T-cell (primary cell): ENCODE results near the gene TTLL10. TPM values are rescaled to one million over a fixed set of nuclear protein-coding genes. Genes with fewer than 3 reads are reported as not detected.

Experiments used
- ATAC-seq, 4 experiments: fragments of 200-7000 bp in 3 of 4; fragments of 150-1000 bp in 1 of 4; cut with Tn5 transposase; replicated peaks in 1 of 4; 1 replicate in 3 of 4; 2 replicates in 1 of 4; pipeline ENCODE4 v1.10.0; 2021; ENCODE audit warnings: moderate library complexity in 3 of 4, mild to moderate bottlenecking in 2 of 4, moderate number of reproducible peaks in 1 of 4
- CTCF ChIA-PET, 2 donors: fragments of 300-600 bp; sonication (Branson Sonifier 250); formaldehyde crosslinking; loops; one replicate each; lab custom pipeline; 2022; ENCODE audit warnings: antibody characterized with exemption in 2 of 2; lab: Charles Lee
- POLR2A ChIA-PET, 2 donors: fragments of 300-600 bp; sonication (Branson Sonifier 250); formaldehyde crosslinking; loops; one replicate each; lab custom pipeline; 2022; ENCODE audit warnings: antibody characterized with exemption in 2 of 2; lab: Charles Lee
- DNase-seq, 35 experiments: peaks; one replicate each; pipeline versions ENCODE4 v3.0.0 to v3.0.0-alpha.2; 2013 to 2023
- H3K27ac ChIP-seq: one replicate; pipeline ENCODE4 v1.5.1; 2013; ENCODE audit warnings: low read length
- H3K27me3 ChIP-seq, 2 experiments: replicated peaks in 1 of 2; 1 replicate in 1 of 2; 2 replicates in 1 of 2; pipeline versions ENCODE4 v1.6.1 to v1.7.0; 2013; ENCODE audit warnings: low read length in 1 of 2, mixed read lengths in 1 of 2; ENCODE audit not compliant: control insufficient read depth in 2 of 2, insufficient read depth in 2 of 2; ENCODE audit errors: extremely low read depth in 1 of 2
- H3K36me3 ChIP-seq, 2 donors: 1 replicate in 1 of 2; 2 replicates in 1 of 2; pipeline versions ENCODE4 v1.6.1 to v1.7.0; 2013; ENCODE audit warnings: low read length in 1 of 2; ENCODE audit not compliant: control insufficient read depth in 2 of 2, insufficient read depth in 1 of 2; ENCODE audit errors: extremely low read depth in 1 of 2
- H3K4me1 ChIP-seq, 2 experiments: 1 replicate in 1 of 2; 2 replicates in 1 of 2; pipeline versions ENCODE4 v1.6.1 to v1.7.0; 2013; ENCODE audit warnings: low read length in 2 of 2, mixed read lengths in 1 of 2; ENCODE audit not compliant: insufficient read depth in 2 of 2, control insufficient read depth in 1 of 2; ENCODE audit errors: extremely low read depth in 1 of 2
- H3K4me3 ChIP-seq, 2 donors: 1 replicate in 1 of 2; 2 replicates in 1 of 2; pipeline versions ENCODE4 v1.5.1 to v1.7.0; 2013; ENCODE audit warnings: mild to moderate bottlenecking in 2 of 2, low read length in 1 of 2, moderate library complexity in 1 of 2; ENCODE audit not compliant: control insufficient read depth in 1 of 2; ENCODE audit errors: extremely low read depth in 1 of 2
- H3K9me3 ChIP-seq: 2 replicates; pipeline ENCODE4 v1.7.0; 2013
- H3K27ac Mint-ChIP-seq, 2 donors: one replicate each; pipeline ENCODE4 v1.8.0; 2020 to 2021; ENCODE audit warnings: mild to moderate bottlenecking in 2 of 2, mixed read lengths in 2 of 2
- H3K27me3 Mint-ChIP-seq, 2 donors: one replicate each; pipeline ENCODE4 v1.8.0; 2021 to 2022; ENCODE audit warnings: mixed read lengths in 2 of 2
- H3K36me3 Mint-ChIP-seq: one replicate; pipeline ENCODE4 v1.8.0; 2021; ENCODE audit warnings: mixed read lengths
- H3K4me1 Mint-ChIP-seq, 3 donors: one replicate each; pipeline ENCODE4 v1.8.0; 2020 to 2022; ENCODE audit warnings: mixed read lengths in 3 of 3, mild to moderate bottlenecking in 1 of 3
- H3K4me3 Mint-ChIP-seq, 3 donors: one replicate each; pipeline ENCODE4 v1.8.0; 2020 to 2022; ENCODE audit warnings: mild to moderate bottlenecking in 3 of 3, mixed read lengths in 3 of 3, moderate library complexity in 3 of 3
- H3K9me3 Mint-ChIP-seq, 3 donors: one replicate each; pipeline ENCODE4 v1.8.0; 2020 to 2022; ENCODE audit warnings: mixed read lengths in 3 of 3
- WGBS: methylation state at CpG from one replicate; pipeline ENCODE4 v1.1.5; 2013; ENCODE audit warnings: missing lambda C conversion rate; ENCODE audit not compliant: insufficient coverage; 5-methylcytosine and 5-hydroxymethylcytosine counted together
- total RNA-seq, 35 experiments: library from RNA in 6 of 35; stranded (reverse) in 6 of 35; fragments of 120-200 nt in 1 of 35; gene quantifications; one replicate each; pipeline versions ENCODE4 v1.2.1 to v1.2.4 and lab custom pipeline; 2013 to 2026

Gene TTLL10
- total RNA-seq, 5 donors from 2014 or later (not counting 1 experiment from before 2014, with no cell fraction given) = 0.26 to 1.0 (median 0.47) TPM; not detected in 1

GRCh38 chr1:1239227-1239613 lies 65.5 kb downstream of the TTLL10 start:
- ATAC-seq (no peak), DNase-seq (no peak)
- H3K4me3 Mint-ChIP-seq = no peak overlapping the region
- no peaks in the 10 kb centered on the region for H3K36me3 Mint-ChIP-seq
- H3K27ac Mint-ChIP-seq = no peak overlapping the region
- 82% methylated on average over 12 of the region's 15 CpGs for WGBS
- H3K36me3 ChIP-seq = peaks cover 0 to 8% of the 10 kb centered on the region in 2 donors
- ChIA-PET POLR2A (no interaction called here), CTCF (no interaction called here)
- no peak overlapping the region for H3K4me3 ChIP-seq
- H3K4me1 Mint-ChIP-seq = peaks cover 4 to 8% (median 5%) of the 10 kb centered on the region in 3 donors
- H3K9me3 Mint-ChIP-seq = no peaks in the 10 kb centered on the region
- H3K27me3 ChIP-seq = peaks cover 0 to 61% of the 10 kb centered on the region in 2 experiments
- H3K9me3 ChIP-seq = no peaks in the 10 kb centered on the region
- H3K4me1 ChIP-seq = peaks cover 0 to 3% of the 10 kb centered on the region in 2 experiments
- no peaks in the 10 kb centered on the region for H3K27me3 Mint-ChIP-seq
- H3K27ac ChIP-seq = no peak overlapping the region

GRCh38 chr1:1239614-1240347 lies 66.1 kb downstream of the TTLL10 start:
- whole genome bisulfite sequencing = 66% methylated on average over 23 of the region's 30 CpGs
- H3K27ac Mint-ChIP-seq = no peak overlapping the region
- no peaks in the 10 kb centered on the region for H3K27me3 Mint-ChIP-seq
- H3K4me3 Mint-ChIP-seq = no peak overlapping the region
- H3K36me3 Mint-ChIP-seq = no peaks in the 10 kb centered on the region
- Histone ChIP-seq H3K27ac (no peak overlapping the region), H3K36me3 (peaks cover 0 to 4% of the 10 kb centered on the region in 2 donors), H3K4me1 (no peaks in the 10 kb centered on the region), H3K9me3 (no peaks in the 10 kb centered on the region), H3K27me3 (peaks cover 0 to 64% of the 10 kb centered on the region in 2 experiments), H3K4me3 (no peak overlapping the region)
- CTCF ChIA-PET = interaction anchor here in 1 of 2 donors (0.6 kb wide), 1 partner anchor 114 kb away, joined by 4 read pairs; no protein-coding TSS in a partner anchor
- peaks cover 0 to 3% (median 0%) of the 10 kb centered on the region in 3 donors for H3K4me1 Mint-ChIP-seq
- ATAC-seq (no peak), DNase-seq (no peak)
- H3K9me3 Mint-ChIP-seq = no peaks in the 10 kb centered on the region
- POLR2A ChIA-PET = no interaction called here

GRCh38 chr1:1240348-1240732 lies 66.7 kb downstream of the TTLL10 start:
- Mint-ChIP-seq H3K4me3 (no peak overlapping the region), H3K27me3 (no peaks in the 10 kb centered on the region), H3K36me3 (no peaks in the 10 kb centered on the region), H3K9me3 (no peaks in the 10 kb centered on the region), H3K4me1 (no peaks in the 10 kb centered on the region), H3K27ac (no peak overlapping the region)
- H3K4me3 ChIP-seq = no peak overlapping the region
- CTCF ChIA-PET = interaction anchor here in 1 of 2 donors (0.6 kb wide), 1 partner anchor 114 kb away, joined by 4 read pairs; no protein-coding TSS in a partner anchor
- H3K4me1 ChIP-seq = no peaks in the 10 kb centered on the region
- H3K9me3 ChIP-seq = no peaks in the 10 kb centered on the region
- no peak for DNase-seq
- no peak for ATAC-seq
- H3K36me3 ChIP-seq = peaks cover 0 to 3% of the 10 kb centered on the region in 2 donors
- H3K27ac ChIP-seq = no peak overlapping the region
- 60% methylated on average over 2 of the region's 11 CpGs for WGBS
- POLR2A ChIA-PET = no interaction called here
- peaks cover 0 to 66% of the 10 kb centered on the region in 2 experiments for H3K27me3 ChIP-seq

- ChIA-PET CTCF (no interaction called here), POLR2A (no interaction called here)
- Mint-ChIP-seq H3K4me3 (no peak overlapping the region), H3K36me3 (no peaks in the 10 kb centered on the region), H3K27me3 (no peaks in the 10 kb centered on the region), H3K9me3 (no peaks in the 10 kb centered on the region), H3K4me1 (no peaks in the 10 kb centered on the region), H3K27ac (no peak overlapping the region)
- peaks cover 0 to 4% of the 10 kb centered on the region in 2 experiments for H3K4me1 ChIP-seq
- peaks cover 0 to 73% of the 10 kb centered on the region in 2 experiments for H3K27me3 ChIP-seq
- 53% methylated on average over 17 of the region's 23 CpGs for WGBS
- DNase-seq = no peak
- H3K4me3 ChIP-seq = no peak overlapping the region
- H3K36me3 ChIP-seq = no peaks in the 10 kb centered on the region
- no peak overlapping the region for H3K27ac ChIP-seq
- no peak for ATAC-seq
- H3K9me3 ChIP-seq = no peaks in the 10 kb centered on the region
These were observed 67.3 kb downstream of the TTLL10 start for GRCh38 chr1:1240822-1241587.

DNA sequence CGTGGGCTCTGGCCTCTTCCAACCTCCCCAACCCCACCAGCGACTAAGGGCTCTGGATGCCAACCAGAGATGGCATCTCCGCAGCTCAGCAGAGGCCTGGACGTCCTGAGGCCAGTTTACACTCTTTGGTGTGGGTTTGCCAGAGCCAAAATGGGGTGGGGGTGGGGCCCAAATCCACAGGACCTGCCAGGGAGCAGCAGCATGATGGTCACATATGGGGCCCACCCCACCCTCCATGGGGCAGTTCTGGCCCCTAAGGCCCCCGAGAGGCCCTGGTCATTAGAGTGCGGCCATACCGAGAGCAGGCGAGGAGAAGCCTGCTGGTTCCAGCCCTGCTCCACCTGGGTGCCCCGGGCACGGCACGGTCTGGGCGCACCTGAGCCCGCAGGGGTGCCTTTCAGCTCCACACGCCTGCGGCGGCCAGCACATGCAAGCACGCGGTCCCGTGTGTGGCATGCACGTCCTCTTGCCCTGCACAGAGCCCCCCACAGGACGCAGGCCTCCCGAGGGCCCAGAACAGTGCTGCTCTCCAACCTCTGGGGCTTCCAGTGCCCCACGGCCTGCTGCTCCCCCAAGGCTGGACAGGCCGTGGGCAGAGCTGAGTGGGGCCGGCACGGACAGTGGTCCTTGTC lies 68.0 kb downstream of the TTLL10 start:
- POLR2A ChIA-PET = no interaction called here
- H3K36me3 Mint-ChIP-seq = no peaks in the 10 kb centered on the region
- DNase-seq = no peak
- Histone ChIP-seq H3K9me3 (no peaks in the 10 kb centered on the region), H3K36me3 (no peaks in the 10 kb centered on the region), H3K4me1 (peaks cover 0 to 7% of the 10 kb centered on the region in 2 experiments), H3K27ac (no peak overlapping the region), H3K4me3 (no peak overlapping the region), H3K27me3 (peaks cover 0 to 76% of the 10 kb centered on the region in 2 experiments)
- ATAC-seq = no peak
- CTCF ChIA-PET = interaction anchor here in 1 of 2 donors (0.6 kb wide), 1 partner anchor 14 kb away, joined by 4 read pairs; no protein-coding TSS in a partner anchor
- 87% methylated on average over 23 of the region's 26 CpGs for WGBS
- no peaks in the 10 kb centered on the region for H3K27me3 Mint-ChIP-seq
- no peaks in the 10 kb centered on the region for H3K4me1 Mint-ChIP-seq
- H3K27ac Mint-ChIP-seq = no peak overlapping the region
- H3K9me3 Mint-ChIP-seq = no peaks in the 10 kb centered on the region
- no peak overlapping the region for H3K4me3 Mint-ChIP-seq
